Cardiac fibroblast (primary cell): ENCODE results near the gene NRXN3.

Experiments used
- DNase-seq, 2 donors: peaks; one replicate each; pipeline versions ENCODE4 v3.0.0 to v3.0.0-alpha.2; 2010; ENCODE audit warnings: low read depth in 2 of 2
- H3K4me3 ChIP-seq, 2 donors: replicated peaks in 1 of 2; 1 replicate in 1 of 2; 2 replicates in 1 of 2; pipeline ENCODE4 v1.5.1; 2011; ENCODE audit warnings: low read depth in 2 of 2, low read length in 2 of 2, mild to moderate bottlenecking in 2 of 2, moderate library complexity in 1 of 2
- CTCF ChIP-seq: IDR thresholded peaks from one replicate; pipeline ENCODE4 v1.5.1; 2011; ENCODE audit warnings: low read depth, mild to moderate bottlenecking, low read length, inconsistent platforms

NRXN3 gene

GRCh38 chr14:79370969-79371368 lies 1200.8 kb downstream of the NRXN3 start:
- H3K4me3 ChIP-seq: no peak overlapping the region
- DNase-seq: no peak
- no peak for TF ChIP-seq CTCF

DNA sequence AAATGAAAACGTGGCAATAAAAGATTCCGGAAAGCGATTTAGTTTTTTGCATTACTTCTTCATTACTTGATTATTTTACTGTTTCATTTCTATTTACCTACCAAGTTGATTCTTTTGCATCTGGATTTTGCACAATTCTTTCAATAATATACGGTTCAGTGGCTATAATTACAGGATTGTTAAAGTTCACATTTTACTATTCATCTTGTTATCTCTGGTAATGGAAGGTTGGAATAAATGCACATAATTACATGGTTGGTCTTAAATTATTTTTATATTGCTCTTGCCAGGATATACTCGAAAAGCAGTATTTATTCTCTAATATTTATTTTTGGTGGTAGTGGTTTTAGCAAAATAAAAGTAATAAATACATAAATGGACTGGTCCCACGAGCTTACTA lies 1203.3 kb downstream of the NRXN3 start:
- no peak for TF ChIP-seq CTCF
- DNase-seq: no peak

GRCh38 chr14:79375356-79375755 lies 1205.2 kb downstream of the NRXN3 start:
- TF ChIP-seq CTCF: no peak
- no peak overlapping the region for H3K4me3 ChIP-seq
- DNase-seq: no peak

More for the DNA sequence above, 1203.3 kb downstream of the NRXN3 start:
- no peak overlapping the region for H3K4me3 ChIP-seq

DNA sequence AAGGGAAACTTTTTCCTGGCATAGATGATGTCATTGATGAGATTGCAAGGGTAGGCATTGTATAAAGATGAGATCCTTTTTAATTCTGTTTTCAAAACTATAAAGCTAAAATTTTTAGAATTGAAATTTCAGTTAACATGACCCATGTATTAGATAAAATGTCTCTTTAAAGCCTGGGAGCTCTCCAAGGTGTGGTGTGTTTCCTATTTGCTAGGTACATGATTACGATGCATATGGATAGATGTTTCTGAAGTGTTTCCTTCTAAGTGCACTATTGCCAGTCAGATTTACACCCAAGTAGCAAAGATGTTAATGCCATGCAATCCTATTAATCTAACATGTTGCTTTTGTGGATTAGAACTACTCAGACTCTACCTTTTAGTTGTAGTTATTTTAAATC lies 1206.4 kb downstream of the NRXN3 start:
- no peak for TF ChIP-seq CTCF
- no peak for DNase-seq
- no peak overlapping the region for H3K4me3 ChIP-seq

GRCh38 chr14:79378020-79378419 lies 1207.8 kb downstream of the NRXN3 start:
- TF ChIP-seq CTCF: no peak
- no peak overlapping the region for H3K4me3 ChIP-seq
- DNase-seq: no peak

GRCh38 chr14:79379266-79379665 lies 1209.1 kb downstream of the NRXN3 start:
- no peak for TF ChIP-seq CTCF
- no peak for DNase-seq
- H3K4me3 ChIP-seq: no peak overlapping the region

DNA sequence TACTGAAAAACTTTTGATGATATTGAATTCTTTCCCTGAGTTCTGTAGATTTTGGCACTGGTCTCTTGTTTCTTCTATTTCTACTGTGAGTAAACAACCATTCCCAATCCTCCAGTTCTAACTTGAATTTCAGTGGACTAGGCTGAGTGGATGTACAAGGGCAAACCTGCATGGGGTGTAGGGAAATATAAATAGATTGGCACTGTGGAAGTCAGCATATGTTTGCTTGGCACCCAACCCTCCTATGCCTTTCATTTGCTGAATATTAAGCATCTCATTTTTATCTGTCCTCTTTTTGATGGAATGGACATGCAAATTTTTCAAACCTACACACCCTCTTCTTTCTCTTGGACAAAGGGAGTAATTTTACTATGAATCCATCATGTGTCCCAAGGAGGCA lies 1212.9 kb downstream of the NRXN3 start:
- no peak for TF ChIP-seq CTCF
- DNase-seq: no peak
- no peak overlapping the region for H3K4me3 ChIP-seq
